ENCODE data around the gene GAPT.

DNA sequence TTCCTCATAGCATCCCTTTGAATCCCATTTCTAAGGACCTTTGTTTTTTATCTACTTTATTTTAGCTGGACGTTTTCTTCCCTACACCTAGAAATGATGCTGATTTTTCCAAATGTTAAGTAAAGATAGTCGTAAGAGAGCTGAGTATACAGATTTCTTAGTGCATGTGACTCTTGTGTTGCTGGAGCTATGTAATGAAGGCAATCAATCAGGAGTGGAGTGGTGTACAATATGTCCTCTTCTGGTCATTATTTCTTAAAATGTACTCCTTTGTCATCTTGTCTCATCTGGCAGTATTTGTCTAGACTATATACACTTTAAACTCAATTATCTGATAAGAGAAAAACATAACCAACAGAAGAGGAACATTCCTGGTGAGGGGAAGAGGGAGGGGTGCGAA is 13.5 kb downstream of the GAPT start:
- TF ChIP-seq CTCF (IDR thresholded peaks at IDR 0.05) = no peak
- TF ChIP-seq MAZ (IDR thresholded peaks at IDR 0.05; ENCODE audit: borderline replicate concordance, low read depth, low read length) = no peak
- no peak for TF ChIP-seq RFX5 (IDR thresholded peaks at IDR 0.05)
- no peak for TF ChIP-seq POLR2A (IDR thresholded peaks at IDR 0.05; ENCODE audit: low read length)
- TF ChIP-seq RARB (CRISPR knock-in tag; IDR thresholded peaks at IDR 0.05) = no peak
- no peak for TF ChIP-seq NR3C1 (IDR thresholded peaks at IDR 0.05)
- no peak for TF ChIP-seq NFE2L2 (conservative IDR thresholded peaks at IDR 0.05; ENCODE audit: low read length)

All from A549 (cell line).